GM12892 (cell line): Measurements from ENCODE around the gene ITIH4.

Experiments
- DNase-seq: peaks from one replicate; pipeline ENCODE4 v3.0.0; 2011; ENCODE audit not compliant: insufficient read length
- FAIRE-seq: peaks from 2 replicates; lab custom pipeline; 2011; peaks lifted over from hg19 to GRCh38; lab: Jason Lieb, UNC
- POLR2A ChIP-seq: IDR thresholded peaks from 2 replicates; pipeline ENCODE4 v1.6.1; 2011; ENCODE audit warnings: low read depth, low read length, control low read depth
- POLR2AphosphoS5 ChIP-seq: IDR thresholded peaks from 2 replicates; pipeline ENCODE4 v1.6.1; 2011; ENCODE audit warnings: low read depth, low read length, control low read depth
- TAF1 ChIP-seq: IDR thresholded peaks from 2 replicates; pipeline ENCODE4 v1.6.1; 2011; ENCODE audit warnings: low read depth, mild to moderate bottlenecking, control low read depth, low read length, borderline replicate concordance

Gene ITIH4

DNA sequence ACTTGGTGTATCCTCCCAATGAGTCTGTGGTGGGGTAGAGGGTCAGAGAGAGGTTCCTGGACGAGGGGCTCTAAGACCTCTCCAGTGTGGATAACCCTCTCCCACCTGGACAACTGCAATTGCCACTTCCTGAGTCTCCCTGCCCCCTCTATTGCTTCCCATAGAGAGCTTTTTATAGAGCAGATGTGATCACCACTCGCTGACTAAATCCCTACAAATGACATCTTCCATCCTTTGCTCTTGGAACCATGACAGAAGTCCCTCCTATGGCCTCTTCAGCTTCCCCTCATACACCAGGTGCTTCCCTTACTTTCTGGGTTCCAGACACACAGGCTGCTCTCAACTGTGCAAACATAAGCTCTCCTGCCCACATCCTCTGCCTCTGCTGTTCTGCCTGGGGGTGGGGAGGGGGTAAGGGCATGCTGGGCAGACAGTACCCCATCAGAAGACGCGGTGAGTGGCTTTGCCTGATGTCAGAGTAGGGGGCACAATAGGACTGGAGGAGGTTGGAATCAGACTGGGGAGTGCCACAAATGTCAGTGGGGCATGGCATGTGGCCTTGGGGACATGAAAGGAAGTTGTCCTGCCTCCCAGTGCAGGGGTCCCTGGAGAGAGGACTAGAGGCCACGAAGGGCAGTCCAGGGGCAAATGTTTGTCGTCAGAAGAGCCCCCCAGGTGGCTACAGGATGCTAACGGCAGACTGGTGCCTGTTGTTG, 20.7 kb downstream of the ITIH4 start:
- no peak for TF ChIP-seq POLR2AphosphoS5
- no peak for TF ChIP-seq POLR2A
- TF ChIP-seq TAF1 = no peak
- FAIRE-seq (no peak), DNase-seq (no peak)

DNA sequence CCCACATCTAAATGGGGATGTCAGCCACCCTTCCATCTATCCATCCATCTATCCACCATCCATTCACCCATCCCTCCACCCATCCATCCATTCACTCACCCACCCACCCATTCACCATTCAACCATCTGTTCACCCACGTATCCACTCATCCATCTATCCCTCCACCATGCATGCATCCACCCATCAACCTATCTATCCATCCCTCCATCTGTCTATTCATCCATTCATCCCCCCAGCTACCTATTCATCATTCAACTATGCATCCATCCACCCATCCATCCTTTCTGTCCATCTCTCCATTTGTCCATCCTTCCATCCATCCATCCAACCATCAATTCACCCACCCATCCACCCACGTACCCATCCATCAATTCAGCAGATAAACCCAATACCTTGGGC, 21.3 kb downstream of the ITIH4 start:
- no peak for TF ChIP-seq POLR2A
- no peak for FAIRE-seq
- DNase-seq = no peak

DNA sequence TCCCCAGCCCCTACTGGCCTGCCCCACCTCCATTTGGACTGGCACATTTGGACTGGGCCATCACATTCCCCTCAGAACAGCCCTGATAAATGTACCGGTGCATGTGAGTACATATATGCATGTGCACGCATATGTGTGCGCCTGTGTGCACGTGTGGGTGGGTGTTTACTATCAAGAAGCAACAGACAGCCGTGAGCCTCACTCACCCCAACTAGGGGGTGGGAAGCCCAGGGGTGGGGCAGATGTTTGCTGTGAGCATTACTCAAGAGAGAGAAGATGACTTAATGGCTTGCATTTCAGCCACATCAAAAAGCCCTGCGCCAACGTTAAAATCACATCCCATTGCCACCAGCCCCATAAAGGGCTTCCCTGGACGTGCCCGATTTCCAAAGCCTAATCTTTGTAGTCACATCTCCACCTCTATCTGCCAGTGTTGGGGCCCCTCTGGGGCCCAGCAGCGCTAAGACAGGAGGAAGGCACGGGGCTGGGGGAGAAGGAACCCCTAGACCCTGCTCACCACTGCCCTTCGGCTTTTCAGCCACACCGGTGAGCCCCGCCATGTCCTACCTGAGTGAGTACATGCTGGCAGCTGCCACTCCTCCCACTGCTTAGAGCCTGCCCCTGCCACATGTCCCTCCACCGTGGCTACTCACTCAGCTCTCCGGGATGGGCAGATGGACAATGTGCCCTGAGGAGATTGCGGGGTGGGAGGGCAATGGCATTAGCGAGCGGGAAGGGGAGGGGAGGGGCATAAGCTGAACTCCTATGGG, 25.0 kb downstream of the ITIH4 start:
- FAIRE-seq (no peak), DNase-seq (no peak)
- TF ChIP-seq POLR2A (no peak), TAF1 (no peak), POLR2AphosphoS5 (no peak)

DNA sequence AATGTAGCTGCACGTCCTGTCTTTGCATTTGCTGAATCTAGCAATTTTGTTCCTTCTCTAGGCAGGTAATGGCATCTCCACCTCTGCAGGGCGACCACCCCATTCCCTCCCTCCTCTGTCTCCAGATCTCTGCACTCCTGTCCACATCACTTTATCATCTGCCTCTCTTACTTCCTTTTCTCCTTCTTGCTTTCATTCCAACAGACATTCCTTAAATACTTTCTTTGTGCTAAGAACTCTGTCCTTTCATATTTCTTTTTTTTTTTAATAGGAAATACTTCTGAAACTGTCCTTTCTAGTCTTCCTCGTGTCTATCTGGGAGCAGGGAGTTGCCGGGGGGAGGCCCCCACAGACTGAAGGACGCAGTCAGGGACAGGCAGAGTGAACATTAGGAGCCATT, 28.6 kb downstream of the ITIH4 start:
- FAIRE-seq (no peak), DNase-seq (no peak)
- no peak for TF ChIP-seq POLR2A
- TF ChIP-seq TAF1 = no peak
- TF ChIP-seq POLR2AphosphoS5 = no peak

DNA sequence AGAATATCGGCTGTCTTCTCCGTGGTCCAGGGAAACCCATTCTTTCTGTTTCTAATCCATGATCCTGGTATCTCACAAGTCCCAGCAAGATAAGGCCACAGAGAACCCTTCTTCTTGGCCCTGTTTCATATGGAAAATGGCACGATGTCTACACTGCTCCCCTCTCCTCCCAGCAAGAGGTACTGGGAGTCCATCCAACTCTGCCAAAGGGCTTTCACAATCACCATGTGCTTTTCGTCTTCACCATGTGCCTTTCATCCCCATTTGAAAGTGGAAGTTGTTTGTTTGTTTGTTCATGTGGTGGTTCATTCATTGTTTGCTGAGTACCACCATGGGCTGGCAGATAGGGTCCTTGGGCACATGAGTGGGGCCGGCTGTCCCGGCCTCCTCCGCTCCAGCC, 30.4 kb downstream of the ITIH4 start:
- DNase-seq (no peak), FAIRE-seq (no peak)
- TF ChIP-seq POLR2A (no peak), TAF1 (no peak), POLR2AphosphoS5 (no peak)

DNA sequence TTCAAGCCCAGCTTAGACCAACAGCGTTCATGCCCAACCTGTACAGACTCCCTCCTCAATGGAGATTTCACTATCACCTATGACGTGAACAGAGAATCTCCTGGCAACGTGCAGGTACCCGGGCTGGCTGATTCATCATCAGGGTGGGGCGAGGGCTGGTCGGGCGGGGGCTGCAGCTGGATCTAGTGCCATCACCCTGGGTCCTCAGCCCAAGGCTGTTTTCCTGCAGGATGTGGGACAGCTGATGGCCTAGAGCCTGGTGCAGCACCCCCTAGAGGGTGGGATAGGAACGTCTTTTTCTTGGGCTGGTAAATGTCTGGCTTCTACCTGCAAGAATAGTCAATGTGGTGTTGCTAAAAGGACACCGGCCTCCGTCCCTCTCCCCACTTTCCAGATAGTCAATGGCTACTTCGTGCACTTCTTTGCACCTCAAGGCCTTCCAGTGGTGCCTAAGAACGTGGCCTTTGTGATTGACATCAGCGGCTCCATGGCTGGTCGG, 31.4 kb downstream of the ITIH4 start:
- TF ChIP-seq POLR2A (no peak), TAF1 (no peak), POLR2AphosphoS5 (no peak)
- DNase-seq = peak; percentile 66
- FAIRE-seq = peak; percentile 63

DNA sequence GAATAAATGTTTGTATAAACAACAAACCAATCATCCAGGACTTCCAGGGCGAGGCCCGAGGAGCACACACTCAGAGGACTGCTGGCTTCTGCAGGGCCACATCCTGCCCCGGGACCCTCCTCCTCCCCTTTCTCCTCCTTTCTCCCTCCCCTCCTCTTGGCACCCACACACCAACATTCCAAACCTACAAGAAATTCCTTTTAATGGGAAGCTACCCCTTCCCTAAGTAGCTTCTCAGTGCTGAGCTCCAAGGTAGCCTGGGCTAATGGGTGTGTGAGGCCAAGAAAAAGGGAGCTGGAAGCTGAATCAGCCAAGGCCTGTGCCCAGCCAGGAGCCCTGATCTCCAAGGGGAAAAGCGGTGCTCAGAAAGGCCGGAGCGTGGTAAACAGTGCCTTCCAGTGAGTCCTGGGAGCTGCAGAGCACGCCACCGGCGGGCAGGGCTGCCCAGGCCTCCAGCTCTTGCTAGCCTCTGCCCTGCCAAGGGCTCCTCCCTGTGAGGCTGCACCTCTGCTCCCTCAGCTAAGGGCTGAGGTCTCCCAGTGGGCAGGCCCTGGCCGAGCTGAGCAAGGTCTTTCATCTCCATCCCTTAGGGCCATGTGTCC, 32.0 kb downstream of the ITIH4 start:
- no peak for TF ChIP-seq TAF1
- TF ChIP-seq POLR2A = no peak
- DNase-seq = no peak
- FAIRE-seq = no peak

DNA sequence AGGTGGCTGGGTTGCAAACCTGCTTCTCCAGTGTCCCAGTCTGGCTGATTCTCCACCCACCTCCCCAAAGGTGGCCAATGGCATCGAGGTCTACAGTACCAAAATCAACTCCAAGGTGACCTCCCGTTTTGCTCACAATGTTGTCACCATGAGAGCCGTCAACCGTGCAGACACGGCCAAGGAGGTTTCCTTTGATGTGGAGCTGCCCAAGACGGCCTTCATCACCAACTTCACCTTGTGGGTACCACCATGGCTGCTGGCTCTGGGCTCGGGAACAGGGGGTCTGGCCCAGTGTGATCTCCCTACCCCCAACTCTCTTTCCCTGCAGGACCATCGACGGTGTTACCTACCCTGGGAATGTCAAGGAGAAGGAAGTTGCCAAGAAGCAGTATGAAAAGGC, 34.1 kb downstream of the ITIH4 start:
- FAIRE-seq (no peak), DNase-seq (no peak)
- TF ChIP-seq TAF1 (no peak), POLR2A (no peak), POLR2AphosphoS5 (no peak)

DNA sequence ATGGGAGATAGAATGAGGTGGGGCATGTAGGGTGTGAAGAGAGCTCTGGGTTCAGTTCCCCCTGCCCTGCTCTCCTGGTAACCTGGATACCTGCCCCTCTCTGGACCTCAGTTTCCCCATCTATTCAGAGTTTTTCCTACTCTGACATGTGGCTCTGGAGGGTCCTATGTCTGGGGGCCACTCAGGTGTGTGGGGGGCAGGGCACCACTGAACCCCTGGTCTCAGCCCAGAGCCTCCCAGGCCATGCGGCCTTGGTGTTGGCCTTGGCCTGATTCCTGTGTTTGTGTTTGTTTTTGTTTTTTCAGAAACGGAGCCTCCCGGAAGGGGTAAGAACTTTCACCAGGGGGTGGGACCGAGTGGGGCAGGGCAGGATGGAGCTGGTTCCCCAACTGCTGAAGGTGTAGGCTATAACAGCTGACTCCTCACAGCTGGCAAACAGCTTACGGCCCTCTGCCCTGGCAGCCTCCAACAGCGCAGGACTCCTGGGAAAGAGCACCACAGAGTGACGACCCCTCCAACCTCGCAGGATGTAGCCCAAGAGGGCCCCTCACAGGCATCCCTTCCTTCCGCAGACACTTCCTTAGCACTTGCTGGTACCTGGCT, 35.1 kb downstream of the ITIH4 start:
- TF ChIP-seq POLR2AphosphoS5 (no peak), TAF1 (no peak), POLR2A (no peak)
- FAIRE-seq = no peak
- no peak for DNase-seq

DNA sequence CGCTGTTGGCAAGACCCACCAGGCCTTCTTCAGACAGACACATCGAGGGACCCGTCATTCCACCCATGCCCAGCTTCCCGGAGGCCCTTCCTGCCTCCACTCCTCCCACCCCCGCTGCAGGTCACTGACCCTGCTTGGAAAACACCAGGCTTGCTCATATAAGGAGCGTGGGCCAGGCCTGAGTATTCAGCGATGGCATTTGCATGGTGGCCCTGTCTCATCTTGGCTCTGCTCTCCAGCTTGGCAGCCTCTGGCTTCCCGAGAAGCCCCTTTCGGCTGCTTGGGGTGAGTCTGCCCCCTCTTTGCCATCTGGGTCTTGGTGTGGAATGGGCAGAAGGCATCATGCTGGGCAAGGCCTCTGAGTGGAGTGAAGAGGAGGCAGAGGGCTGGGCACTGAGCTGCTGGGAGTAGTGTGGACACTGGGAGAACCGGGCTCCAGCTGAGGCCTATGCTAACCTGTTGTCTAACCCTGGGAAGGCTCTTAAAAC, 35.8 kb downstream of the ITIH4 start, which contains the start of gene ITIH3:
ITIH3 (plus strand) TSS at position 185 of the 488 bp plus-strand sequence; CDS start at position 193, 8 bp downstream.
- no peak for FAIRE-seq

More for the DNA sequence above, 35.8 kb downstream of the ITIH4 start, which contains the start of gene ITIH3:
- TF ChIP-seq TAF1 = no peak
- TF ChIP-seq POLR2AphosphoS5 = no peak
- no peak for TF ChIP-seq POLR2A
- no peak for DNase-seq
